Left ventricle myocardium inferior (tissue), 1 donor: ENCODE results near the gene SIGLEC9. TPM values are rescaled to one million over a fixed set of nuclear protein-coding genes. Genes with fewer than 3 reads are reported as not detected.
"Not testable (repeated sequence)": the region's sequence is repeated elsewhere in the genome, so short reads cannot be mapped to it uniquely, and the experiment has no call there.

Experiments
- DNase-seq: peaks from one replicate; pipeline ENCODE4 v3.0.0-alpha.2; 2020
- H3K27ac ChIP-seq: fragments of 200-600 bp; replicated peaks from 2 replicates; pipeline ENCODE4 v1.8.0; 2021
- H3K27me3 ChIP-seq: fragments of 200-600 bp; 2 replicates; pipeline ENCODE4 v1.8.0; 2021; ENCODE audit warnings: low read depth
- H3K36me3 ChIP-seq: fragments of 200-600 bp; 2 replicates; pipeline ENCODE4 v1.8.0; 2021
- H3K4me1 ChIP-seq: fragments of 200-600 bp; 2 replicates; pipeline ENCODE4 v1.8.0; 2021
- H3K4me3 ChIP-seq: fragments of 200-600 bp; 2 replicates; pipeline ENCODE4 v1.8.0; 2021; ENCODE audit warnings: mild to moderate bottlenecking, moderate library complexity
- H3K9me3 ChIP-seq: fragments of 200-600 bp; replicated peaks from 2 replicates; pipeline ENCODE4 v1.8.0; 2021
- intact Hi-C: fragments of 100-400 bp; cut with micrococcal nuclease; formaldehyde crosslinking; loops from one replicate; pipeline ENCODE4 v1.11.0; 2022
- total RNA-seq: library from RNA; stranded (reverse); fragmentation: NEBNext Ultra II Directional; extraction: Animal tissue kit (Norgen Biotek cat#: 25700); gene quantifications from one replicate; pipeline ENCODE4 v1.2.1, GENCODE V29; 2021
- TF ChIP-seq, protein P1 (sequence below): fragments of 200-600 bp; IDR thresholded peaks from 2 replicates; pipeline ENCODE4 v1.8.0; 2021; ENCODE audit warnings: antibody characterized with exemption, mild to moderate bottlenecking, borderline replicate concordance
- donor health status: DM: no; HTN: yes; CAD: no; lungs with severe emphysema.

Gene SIGLEC9
- total RNA-seq, 1 donor from 2014 or later: 1.7 TPM

GRCh38 chr19:51169283-51169918 is 44.7 kb downstream of the SIGLEC9 start:
- H3K4me1 ChIP-seq, H3K9me3 ChIP-seq, H3K27ac ChIP-seq, intact Hi-C loops, H3K36me3 ChIP-seq: not testable (repeated sequence)
- H3K27me3 ChIP-seq: peaks cover 78% of the 10 kb centered on the region
- H3K4me3 ChIP-seq: peak overlapping the region; percentile 32
- TF ChIP-seq, protein P1, sequence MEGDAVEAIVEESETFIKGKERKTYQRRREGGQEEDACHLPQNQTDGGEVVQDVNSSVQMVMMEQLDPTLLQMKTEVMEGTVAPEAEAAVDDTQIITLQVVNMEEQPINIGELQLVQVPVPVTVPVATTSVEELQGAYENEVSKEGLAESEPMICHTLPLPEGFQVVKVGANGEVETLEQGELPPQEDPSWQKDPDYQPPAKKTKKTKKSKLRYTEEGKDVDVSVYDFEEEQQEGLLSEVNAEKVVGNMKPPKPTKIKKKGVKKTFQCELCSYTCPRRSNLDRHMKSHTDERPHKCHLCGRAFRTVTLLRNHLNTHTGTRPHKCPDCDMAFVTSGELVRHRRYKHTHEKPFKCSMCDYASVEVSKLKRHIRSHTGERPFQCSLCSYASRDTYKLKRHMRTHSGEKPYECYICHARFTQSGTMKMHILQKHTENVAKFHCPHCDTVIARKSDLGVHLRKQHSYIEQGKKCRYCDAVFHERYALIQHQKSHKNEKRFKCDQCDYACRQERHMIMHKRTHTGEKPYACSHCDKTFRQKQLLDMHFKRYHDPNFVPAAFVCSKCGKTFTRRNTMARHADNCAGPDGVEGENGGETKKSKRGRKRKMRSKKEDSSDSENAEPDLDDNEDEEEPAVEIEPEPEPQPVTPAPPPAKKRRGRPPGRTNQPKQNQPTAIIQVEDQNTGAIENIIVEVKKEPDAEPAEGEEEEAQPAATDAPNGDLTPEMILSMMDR: peak; percentile 94
- peak; percentile 78 for DNase-seq

GRCh38 chr19:51172223-51172622 is 47.5 kb downstream of the SIGLEC9 start:
- Histone ChIP-seq H3K27ac (no peak overlapping the region), H3K27me3 (peaks cover 95% of the 10 kb centered on the region), H3K4me3 (no peak overlapping the region), H3K9me3 (no peaks in the 10 kb centered on the region), H3K36me3 (no peaks in the 10 kb centered on the region), H3K4me1 (peaks cover 5% of the 10 kb centered on the region)
- intact Hi-C loops: no loop called here
- no peak for DNase-seq
- TF ChIP-seq, protein P1: no peak

DNA sequence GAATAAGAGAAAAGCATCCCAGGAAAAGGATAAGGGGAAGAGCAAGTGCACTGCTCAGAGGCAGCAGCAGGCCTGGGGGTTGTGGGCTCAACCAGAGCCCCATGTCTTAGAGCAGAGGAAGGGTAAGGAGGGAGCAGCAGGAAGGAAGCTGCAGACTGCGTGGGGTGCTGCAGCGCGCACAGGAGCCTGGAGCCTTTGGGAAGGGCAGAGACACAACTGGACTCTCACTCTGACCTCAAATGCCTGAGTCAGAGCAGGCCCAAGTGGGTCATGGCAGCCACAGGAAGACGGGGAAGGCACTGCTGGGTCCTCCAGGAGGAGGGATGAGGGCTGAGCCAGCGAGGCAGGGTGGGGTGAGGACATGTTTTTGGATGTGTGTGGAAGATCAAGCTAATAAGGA is 49.0 kb downstream of the SIGLEC9 start:
- Histone ChIP-seq H3K27me3 (peaks cover 88% of the 10 kb centered on the region), H3K4me1 (peaks cover 5% of the 10 kb centered on the region), H3K9me3 (no peaks in the 10 kb centered on the region), H3K27ac (no peak overlapping the region), H3K4me3 (no peak overlapping the region), H3K36me3 (no peaks in the 10 kb centered on the region)
- no peak for DNase-seq
- TF ChIP-seq, protein P1: no peak
- intact Hi-C loops: no loop called here

- Histone ChIP-seq H3K36me3 (no peaks in the 10 kb centered on the region), H3K27me3 (peaks cover 69% of the 10 kb centered on the region), H3K4me3 (no peak overlapping the region), H3K4me1 (no peaks in the 10 kb centered on the region), H3K27ac (peak overlapping the region; percentile 23), H3K9me3 (no peaks in the 10 kb centered on the region)
- intact Hi-C loops: no loop called here
- DNase-seq: no peak
- TF ChIP-seq, protein P1: no peak
Observed at GRCh38 chr19:51179256-51179655, 54.5 kb downstream of the SIGLEC9 start.

Other genes with a start within 250 kb of the SIGLEC9 start
- gene KLK4, start 213.5 kb upstream of the SIGLEC9 start, total RNA-seq: not detected
- gene KLK5, start 171.9 kb upstream of the SIGLEC9 start, total RNA-seq: not detected
- gene KLK6, start 155.3 kb upstream of the SIGLEC9 start, total RNA-seq: not detected
- not detected for gene KLK7, start 141.0 kb upstream of the SIGLEC9 start, total RNA-seq
- not detected for gene KLK8, start 123.3 kb upstream of the SIGLEC9 start, total RNA-seq
- gene KLK10, start 105.2 kb upstream of the SIGLEC9 start, total RNA-seq: not detected
- gene KLK11, start 98.3 kb upstream of the SIGLEC9 start, total RNA-seq: not detected
- gene KLK12, start 89.9 kb upstream of the SIGLEC9 start, total RNA-seq: not detected
- gene KLK13, start 59.8 kb upstream of the SIGLEC9 start, total RNA-seq: not detected
- gene KLK14, start 42.0 kb upstream of the SIGLEC9 start, total RNA-seq: 1.6 TPM
- gene CTU1, start 16.5 kb upstream of the SIGLEC9 start, total RNA-seq: 4.4 TPM
- 0.47 TPM for gene SIGLEC7, start 17.4 kb downstream of the SIGLEC9 start, total RNA-seq
- 3.0 TPM for gene CD33, start 100.2 kb downstream of the SIGLEC9 start, total RNA-seq
- not detected for gene SIGLECL1, start 126.2 kb downstream of the SIGLEC9 start, total RNA-seq
- not detected for gene IGLON5, start 186.7 kb downstream of the SIGLEC9 start, total RNA-seq
- gene VSIG10L, start 217.2 kb downstream of the SIGLEC9 start, total RNA-seq: 0.66 TPM
- 365 TPM for gene ETFB, start 241.5 kb downstream of the SIGLEC9 start, total RNA-seq
- 1.5 TPM for gene CLDND2, start 244.1 kb downstream of the SIGLEC9 start, total RNA-seq
- 1.8 TPM for gene NKG7, start 247.7 kb downstream of the SIGLEC9 start, total RNA-seq